Renal pelvis (tissue), 4 donors: ENCODE measurements around the gene KRT1. TPM values are rescaled to one million over a fixed set of nuclear protein-coding genes. Genes with fewer than 3 reads are reported as not detected.

ENCODE experiments used
- DNase-seq: peaks from one replicate; pipeline ENCODE4 v3.0.0-alpha.2; 2013
- polyA plus RNA-seq, 3 donors: library from polyadenylated mRNA; unstranded; fragments of 120-200 nt; gene quantifications; one replicate each; pipeline ENCODE4 v1.2.1, GENCODE V29; 2013; ENCODE audit not compliant: insufficient read length in 3 of 3

The KRT1 gene
- polyA plus RNA-seq, 3 donors = 0.12 to 0.24 (median 0.16) TPM

GRCh38 chr12:52636592-52637258, 43.5 kb downstream of the KRT1 start:
- no peak for DNase-seq

GRCh38 chr12:52636189-52636588, 44.0 kb downstream of the KRT1 start:
- no peak for DNase-seq

GRCh38 chr12:52634266-52635056, 45.7 kb downstream of the KRT1 start:
- DNase-seq = no peak

- no peak for DNase-seq
Observed at GRCh38 chr12:52633383-52633782, 46.8 kb downstream of the KRT1 start.

GRCh38 chr12:52632656-52633055, 47.6 kb downstream of the KRT1 start:
- DNase-seq = no peak

GRCh38 chr12:52631676-52632459, 48.3 kb downstream of the KRT1 start:
- no peak for DNase-seq

GRCh38 chr12:52631264-52631663, 48.9 kb downstream of the KRT1 start:
- no peak for DNase-seq

GRCh38 chr12:52630599-52631200, 49.5 kb downstream of the KRT1 start:
- no peak for DNase-seq

- DNase-seq = no peak
Observed at GRCh38 chr12:52630008-52630500, 50.2 kb downstream of the KRT1 start.

GRCh38 chr12:52629281-52630007, 50.8 kb downstream of the KRT1 start:
- DNase-seq = no peak

- no peak for DNase-seq
Observed at GRCh38 chr12:52628841-52629240, 51.4 kb downstream of the KRT1 start.

- DNase-seq = no peak
Observed at GRCh38 chr12:52628111-52628507, 52.1 kb downstream of the KRT1 start.

- DNase-seq = no peak
Observed at GRCh38 chr12:52627395-52628110, 52.7 kb downstream of the KRT1 start.

Other genes starting within 250 kb of the KRT1 start
- not detected for gene KRT75, start 246.0 kb downstream of the KRT1 start, polyA plus RNA-seq
- gene KRT6B, start 228.3 kb downstream of the KRT1 start, polyA plus RNA-seq = not detected
- not detected for gene KRT6C, start 206.6 kb downstream of the KRT1 start, polyA plus RNA-seq
- gene KRT6A, start 187.2 kb downstream of the KRT1 start, polyA plus RNA-seq = not detected
- 1 to 10 TPM in 1 of 3 donors, under 1 TPM in 2; 0.44 to 1.1 (median 0.59) TPM for gene KRT5, start 160.0 kb downstream of the KRT1 start, polyA plus RNA-seq
- not detected for gene KRT71, start 127.3 kb downstream of the KRT1 start, polyA plus RNA-seq
- gene KRT74, start 106.6 kb downstream of the KRT1 start, polyA plus RNA-seq = not detected
- under 1 TPM in 1 of 3 donors, not detected in 2; 0.04 TPM for gene KRT72, start 78.9 kb downstream of the KRT1 start, polyA plus RNA-seq
- not detected for gene KRT73, start 61.8 kb downstream of the KRT1 start, polyA plus RNA-seq
- gene KRT2, start 28.2 kb downstream of the KRT1 start, polyA plus RNA-seq = not detected
- gene KRT77, start 23.1 kb upstream of the KRT1 start, polyA plus RNA-seq = not detected
- gene KRT76, start 96.9 kb upstream of the KRT1 start, polyA plus RNA-seq = not detected
- not detected for gene KRT3, start 115.7 kb upstream of the KRT1 start, polyA plus RNA-seq
- gene KRT4, start 133.7 kb upstream of the KRT1 start, polyA plus RNA-seq = under 1 TPM; 0.40 to 0.65 (median 0.51) TPM
- not detected for gene KRT79, start 153.9 kb upstream of the KRT1 start, polyA plus RNA-seq
- not detected for gene KRT78, start 168.6 kb upstream of the KRT1 start, polyA plus RNA-seq
- 100 to 1,000 TPM; 234 to 269 (median 243) TPM for gene KRT8, start 224.7 kb upstream of the KRT1 start, polyA plus RNA-seq